ENCODE results near the gene RSRC1. TPM values are rescaled to one million over a fixed set of nuclear protein-coding genes. Genes with fewer than 3 reads are reported as not detected.

RSRC1 gene
- total RNA-seq, 2 experiments from 2014 or later = 76.3 to 78.1 TPM

- BruUV-seq (replicated peaks) = no TSS peak
- no peak overlapping the region for H3K4me3 ChIP-seq (ENCODE audit: low read depth, low read length, poor library complexity, severe bottlenecking)
- no peaks in the 10 kb centered on the region for H3K9me2 ChIP-seq (ENCODE audit: insufficient read depth, low read length)
- H2AFZ ChIP-seq (ENCODE audit: low read length) = no peak overlapping the region
- H3K27ac ChIP-seq (ENCODE audit: low read depth, low read length, poor library complexity, severe bottlenecking) = no peak overlapping the region
- ChIA-PET POLR2A (interaction anchor here (0.6 to 1.0 kb wide), 3 partner anchors 15 to 209 kb away, joined by 3 to 5 read pairs (median 4); no protein-coding TSS in a partner anchor), CTCF (ENCODE audit: unreplicated experiment) (no interaction called here)
- TF ChIP-seq EZH2phosphoT487 (IDR thresholded peaks at IDR 0.05; ENCODE audit: borderline replicate concordance, low read depth, low read length) = no peak
- TF ChIP-seq, protein P1, sequence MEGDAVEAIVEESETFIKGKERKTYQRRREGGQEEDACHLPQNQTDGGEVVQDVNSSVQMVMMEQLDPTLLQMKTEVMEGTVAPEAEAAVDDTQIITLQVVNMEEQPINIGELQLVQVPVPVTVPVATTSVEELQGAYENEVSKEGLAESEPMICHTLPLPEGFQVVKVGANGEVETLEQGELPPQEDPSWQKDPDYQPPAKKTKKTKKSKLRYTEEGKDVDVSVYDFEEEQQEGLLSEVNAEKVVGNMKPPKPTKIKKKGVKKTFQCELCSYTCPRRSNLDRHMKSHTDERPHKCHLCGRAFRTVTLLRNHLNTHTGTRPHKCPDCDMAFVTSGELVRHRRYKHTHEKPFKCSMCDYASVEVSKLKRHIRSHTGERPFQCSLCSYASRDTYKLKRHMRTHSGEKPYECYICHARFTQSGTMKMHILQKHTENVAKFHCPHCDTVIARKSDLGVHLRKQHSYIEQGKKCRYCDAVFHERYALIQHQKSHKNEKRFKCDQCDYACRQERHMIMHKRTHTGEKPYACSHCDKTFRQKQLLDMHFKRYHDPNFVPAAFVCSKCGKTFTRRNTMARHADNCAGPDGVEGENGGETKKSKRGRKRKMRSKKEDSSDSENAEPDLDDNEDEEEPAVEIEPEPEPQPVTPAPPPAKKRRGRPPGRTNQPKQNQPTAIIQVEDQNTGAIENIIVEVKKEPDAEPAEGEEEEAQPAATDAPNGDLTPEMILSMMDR (conservative IDR thresholded peaks at IDR 0.05; ENCODE audit: low read length) = no peak
- no peaks in the 10 kb centered on the region for H3K36me3 ChIP-seq (ENCODE audit: insufficient read depth, low read length)
- intact Hi-C loops (cut with micrococcal nuclease; ENCODE audit: unreplicated experiment) = no loop called here
- no peak overlapping the region for H3K4me2 ChIP-seq (ENCODE audit: low read length)
- no peaks in the 10 kb centered on the region for H3K79me2 ChIP-seq (ENCODE audit: insufficient read depth, low read depth, low read length)
- no peaks in the 10 kb centered on the region for H3K4me1 ChIP-seq (ENCODE audit: insufficient read depth, low read length, poor library complexity, severe bottlenecking)
- H4K20me1 ChIP-seq (ENCODE audit: insufficient read depth, low read length) = no peaks in the 10 kb centered on the region
- no peaks in the 10 kb centered on the region for H3K9me3 ChIP-seq (ENCODE audit: low read length)
- no peak for DNase-seq (ENCODE audit: low spot score)
Observed at GRCh38 chr3:158420654-158421396, 310.9 kb downstream of the RSRC1 start.

DNA sequence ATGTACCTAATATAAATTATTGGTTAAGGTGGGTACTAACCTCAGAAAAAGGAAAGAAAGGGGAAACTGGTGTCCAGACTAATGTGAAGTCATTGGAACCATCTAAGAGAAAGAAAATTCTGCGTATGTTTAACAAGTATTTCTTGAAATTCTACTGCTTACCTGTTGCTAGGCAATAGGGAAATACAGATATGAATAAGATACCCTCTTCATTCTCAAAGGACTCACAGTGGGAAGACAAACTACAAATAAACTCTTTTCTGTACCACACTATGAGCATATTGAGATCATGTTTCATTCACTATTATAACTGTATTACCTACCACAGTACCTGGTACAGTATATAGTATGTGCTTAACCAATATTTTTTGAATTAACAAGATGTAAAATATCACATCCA lies 320.6 kb downstream of the RSRC1 start:
- Histone ChIP-seq H3K4me2 (ENCODE audit: low read length) (no peak overlapping the region), H3K9me3 (ENCODE audit: low read length) (no peaks in the 10 kb centered on the region), H3K79me2 (ENCODE audit: insufficient read depth, low read depth, low read length) (no peaks in the 10 kb centered on the region), H4K20me1 (ENCODE audit: insufficient read depth, low read length) (no peaks in the 10 kb centered on the region), H3K36me3 (ENCODE audit: insufficient read depth, low read length) (no peaks in the 10 kb centered on the region), H3K9me2 (ENCODE audit: insufficient read depth, low read length) (no peaks in the 10 kb centered on the region), H3K4me3 (ENCODE audit: low read depth, low read length, poor library complexity, severe bottlenecking) (no peak overlapping the region), H2AFZ (ENCODE audit: low read length) (no peak overlapping the region), H3K27ac (ENCODE audit: low read depth, low read length, poor library complexity, severe bottlenecking) (no peak overlapping the region), H3K4me1 (ENCODE audit: insufficient read depth, low read length, poor library complexity, severe bottlenecking) (no peaks in the 10 kb centered on the region)
- CTCF ChIA-PET (ENCODE audit: unreplicated experiment) = no interaction called here
- POLR2A ChIA-PET = interaction anchor here (1.1 kb wide), 1 partner anchor 28 kb away, joined by 3 read pairs; no protein-coding TSS in a partner anchor
- no TSS peak for BruUV-seq (replicated peaks)
- TF ChIP-seq, protein P1 (conservative IDR thresholded peaks at IDR 0.05; ENCODE audit: low read length) = no peak
- TF ChIP-seq EZH2phosphoT487 (IDR thresholded peaks at IDR 0.05; ENCODE audit: borderline replicate concordance, low read depth, low read length) = no peak
- intact Hi-C loops (cut with micrococcal nuclease; ENCODE audit: unreplicated experiment) = loop anchor here (5.0 to 10.0 kb wide), 4 partner anchors 102 to 816 kb away; no protein-coding TSS in a partner anchor
- DNase-seq (ENCODE audit: low spot score) = no peak

GRCh38 chr3:158430968-158431367 lies 321.1 kb downstream of the RSRC1 start:
- TF ChIP-seq EZH2phosphoT487 (IDR thresholded peaks at IDR 0.05; ENCODE audit: borderline replicate concordance, low read depth, low read length) = no peak
- TF ChIP-seq, protein P1 (conservative IDR thresholded peaks at IDR 0.05; ENCODE audit: low read length) = no peak
- no TSS peak for BruUV-seq (replicated peaks)
- ChIA-PET CTCF (ENCODE audit: unreplicated experiment) (no interaction called here), POLR2A (interaction anchor here (0.8 kb wide), 1 partner anchor 36 kb away, joined by 3 read pairs; no protein-coding TSS in a partner anchor)
- Histone ChIP-seq H3K27ac (ENCODE audit: low read depth, low read length, poor library complexity, severe bottlenecking) (no peak overlapping the region), H3K79me2 (ENCODE audit: insufficient read depth, low read depth, low read length) (no peaks in the 10 kb centered on the region), H3K36me3 (ENCODE audit: insufficient read depth, low read length) (no peaks in the 10 kb centered on the region), H3K9me2 (ENCODE audit: insufficient read depth, low read length) (no peaks in the 10 kb centered on the region), H4K20me1 (ENCODE audit: insufficient read depth, low read length) (no peaks in the 10 kb centered on the region), H3K9me3 (ENCODE audit: low read length) (no peaks in the 10 kb centered on the region), H2AFZ (ENCODE audit: low read length) (no peak overlapping the region), H3K4me1 (ENCODE audit: insufficient read depth, low read length, poor library complexity, severe bottlenecking) (no peaks in the 10 kb centered on the region), H3K4me2 (ENCODE audit: low read length) (no peak overlapping the region), H3K4me3 (ENCODE audit: low read depth, low read length, poor library complexity, severe bottlenecking) (no peak overlapping the region)
- no peak for DNase-seq (ENCODE audit: low spot score)
- intact Hi-C loops (cut with micrococcal nuclease; ENCODE audit: unreplicated experiment) = loop anchor here (5.0 to 10.0 kb wide), 4 partner anchors 101 to 816 kb away; no protein-coding TSS in a partner anchor
